Upper lobe of left lung (tissue), 6 donors: Measurements from ENCODE around the gene WLS. TPM values are rescaled to one million over a fixed set of nuclear protein-coding genes. Genes with fewer than 3 reads are reported as not detected.

ENCODE experiments used
- ATAC-seq, 2 donors: fragments of 200-7000 bp; cut with Tn5 transposase; one replicate each; pipeline ENCODE4 v1.9.1; 2022; ENCODE audit warnings: mild to moderate bottlenecking in 2 of 2, moderate library complexity in 2 of 2; ENCODE audit not compliant: low FRiP score in 2 of 2
- DNase-seq, 2 donors: peaks; one replicate each; pipeline ENCODE4 v3.0.0-alpha.2; 2019 to 2020
- H3K27ac ChIP-seq, 4 donors: fragments of 200-600 bp; sonication (generic); one replicate each; pipeline ENCODE4 v1.5.1; 2016 to 2019
- H3K27me3 ChIP-seq, 4 donors: fragments of 200-600 bp; sonication (generic); one replicate each; pipeline ENCODE4 v1.5.1; 2017 to 2019
- H3K36me3 ChIP-seq, 4 donors: fragments of 200-600 bp; sonication (generic); one replicate each; pipeline ENCODE4 v1.5.1; 2016 to 2019
- H3K4me1 ChIP-seq, 4 donors: fragments of 200-600 bp; sonication (generic); one replicate each; pipeline ENCODE4 v1.5.1; 2018 to 2019
- H3K4me3 ChIP-seq, 4 donors: fragments of 200-600 bp; sonication (generic); one replicate each; pipeline ENCODE4 v1.5.1; 2017 to 2019; ENCODE audit warnings: mild to moderate bottlenecking in 2 of 4, moderate library complexity in 1 of 4
- H3K9me3 ChIP-seq, 4 donors: fragments of 200-600 bp; sonication (generic); one replicate each; pipeline ENCODE4 v1.5.1; 2018 to 2019
- EP300 ChIP-seq, 4 donors: sonication (generic); formaldehyde crosslinking; IDR thresholded peaks; one replicate each; pipeline ENCODE4 v1.5.1; 2017; ENCODE audit warnings: antibody characterized with exemption in 4 of 4, control low read depth in 2 of 4
- POLR2A ChIP-seq, 4 donors: fragments of 450-650 bp; IDR thresholded peaks; one replicate each; pipeline ENCODE4 v1.5.1; 2016 to 2017; ENCODE audit warnings: antibody characterized with exemption in 4 of 4, mild to moderate bottlenecking in 2 of 4
- POLR2AphosphoS5 ChIP-seq, 2 donors: sonication (generic); formaldehyde crosslinking; IDR thresholded peaks; one replicate each; pipeline ENCODE4 v1.5.1; 2017; ENCODE audit warnings: antibody characterized with exemption in 2 of 2
- WGBS, 2 donors: methylation state at CpG; one replicate each; pipeline ENCODE4 v1.1.5; 2017 to 2018; 5-methylcytosine and 5-hydroxymethylcytosine counted together
- total RNA-seq, 6 donors: library from RNA; depleted of rRNA in 4 of 6; stranded (reverse); fragments of >200 nt in 4 of 6; gene quantifications; one replicate each; pipeline versions ENCODE4 v1.1.0 to v1.2.1, GENCODE V29; 2016 to 2021
- TF ChIP-seq, protein P1 (sequence below), 6 experiments: fragments of 450-650 bp in 4 of 6; fragments of 200-600 bp in 2 of 6; sonication (generic) in 2 of 6; IDR thresholded peaks; one replicate each; pipeline ENCODE4 v1.5.1; 2016 to 2019; ENCODE audit warnings: antibody characterized with exemption in 6 of 6
- donor health status: DM: no; HTN: no; CAD: no; lungs with moderate emphysema.
- donor health status: DM: no; HTN: yes; CAD: no; lungs with severe emphysema.

Gene WLS
- total RNA-seq, 6 donors from 2014 or later: 33.5 to 113 (median 61.3) TPM

DNA sequence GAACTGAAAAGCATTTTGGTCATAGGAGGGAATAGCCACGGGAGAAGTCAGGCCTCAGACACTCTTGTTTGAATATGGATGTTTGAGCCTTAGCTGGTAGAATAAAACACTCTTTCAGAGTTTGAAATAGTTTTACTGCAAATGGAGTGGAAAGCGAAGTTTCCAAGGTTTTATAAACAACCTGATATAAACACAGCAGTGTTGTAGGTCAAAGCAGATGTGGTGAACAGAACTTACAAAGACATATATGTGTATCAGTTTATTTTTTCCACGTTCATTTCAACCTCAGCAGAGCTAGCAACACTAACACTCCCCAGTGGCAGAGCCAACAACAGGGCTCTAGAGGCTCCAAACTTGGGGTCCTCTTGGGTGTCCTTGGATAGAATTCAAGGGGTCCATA lies 89.9 kb downstream of the WLS start:
- 72 to 75% methylated on average over 3 of the region's 3 CpGs for WGBS, 2 donors
- TF ChIP-seq POLR2AphosphoS5 (IDR thresholded peaks at IDR 0.05): no peak
- TF ChIP-seq EP300 (IDR thresholded peaks at IDR 0.05): no peak
- TF ChIP-seq, protein P1, sequence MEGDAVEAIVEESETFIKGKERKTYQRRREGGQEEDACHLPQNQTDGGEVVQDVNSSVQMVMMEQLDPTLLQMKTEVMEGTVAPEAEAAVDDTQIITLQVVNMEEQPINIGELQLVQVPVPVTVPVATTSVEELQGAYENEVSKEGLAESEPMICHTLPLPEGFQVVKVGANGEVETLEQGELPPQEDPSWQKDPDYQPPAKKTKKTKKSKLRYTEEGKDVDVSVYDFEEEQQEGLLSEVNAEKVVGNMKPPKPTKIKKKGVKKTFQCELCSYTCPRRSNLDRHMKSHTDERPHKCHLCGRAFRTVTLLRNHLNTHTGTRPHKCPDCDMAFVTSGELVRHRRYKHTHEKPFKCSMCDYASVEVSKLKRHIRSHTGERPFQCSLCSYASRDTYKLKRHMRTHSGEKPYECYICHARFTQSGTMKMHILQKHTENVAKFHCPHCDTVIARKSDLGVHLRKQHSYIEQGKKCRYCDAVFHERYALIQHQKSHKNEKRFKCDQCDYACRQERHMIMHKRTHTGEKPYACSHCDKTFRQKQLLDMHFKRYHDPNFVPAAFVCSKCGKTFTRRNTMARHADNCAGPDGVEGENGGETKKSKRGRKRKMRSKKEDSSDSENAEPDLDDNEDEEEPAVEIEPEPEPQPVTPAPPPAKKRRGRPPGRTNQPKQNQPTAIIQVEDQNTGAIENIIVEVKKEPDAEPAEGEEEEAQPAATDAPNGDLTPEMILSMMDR (IDR thresholded peaks at IDR 0.05): no peak
- Histone ChIP-seq H3K36me3 (peaks cover 0 to 23% (median under 1%) of the 10 kb centered on the region in 4 donors), H3K4me1 (peaks cover 10 to 20% (median 19%) of the 10 kb centered on the region in 4 donors), H3K27ac (peak overlapping the region in 1 of 4 donors; percentile 5), H3K27me3 (no peaks in the 10 kb centered on the region), H3K9me3 (no peaks in the 10 kb centered on the region), H3K4me3 (no peak overlapping the region)
- DNase-seq (no peak), ATAC-seq (no peak)

DNA sequence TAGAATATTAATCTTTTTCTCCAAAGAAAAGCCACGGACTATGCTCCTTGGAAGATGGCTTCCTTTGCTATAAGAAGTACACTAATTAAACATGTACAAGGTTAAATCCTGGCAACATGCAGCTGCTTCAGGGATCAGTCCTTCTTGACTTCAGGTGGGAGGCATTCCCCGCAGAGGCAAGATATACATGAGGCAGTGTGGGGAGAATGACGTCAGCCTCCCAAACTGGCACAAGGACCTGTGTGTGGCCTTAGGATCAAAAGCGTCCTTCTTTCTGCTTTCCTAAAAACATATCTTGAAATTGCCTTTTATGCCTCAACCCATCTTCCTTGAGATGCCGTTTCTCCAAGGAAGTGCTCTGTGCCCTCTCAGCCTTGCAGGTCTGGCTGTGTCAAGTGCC lies 90.3 kb downstream of the WLS start:
- DNase-seq: no peak
- TF ChIP-seq, protein P1 (IDR thresholded peaks at IDR 0.05): no peak
- no peak for TF ChIP-seq POLR2A (IDR thresholded peaks at IDR 0.05)
- no peak for TF ChIP-seq POLR2AphosphoS5 (IDR thresholded peaks at IDR 0.05)
- no peak for TF ChIP-seq EP300 (IDR thresholded peaks at IDR 0.05)
- no peaks in the 10 kb centered on the region for H3K27me3 ChIP-seq
- H3K4me3 ChIP-seq: no peak overlapping the region
- H3K4me1 ChIP-seq: peaks cover 10 to 20% (median 19%) of the 10 kb centered on the region in 4 donors
- peak overlapping the region in 1 of 4 donors; percentile 5 for H3K27ac ChIP-seq
- WGBS, 2 donors: 55 to 76% methylated on average over 5 of the region's 5 CpGs
- ATAC-seq: no peak
- H3K36me3 ChIP-seq: peaks cover 0 to 23% (median 2%) of the 10 kb centered on the region in 4 donors
- no peaks in the 10 kb centered on the region for H3K9me3 ChIP-seq

DNA sequence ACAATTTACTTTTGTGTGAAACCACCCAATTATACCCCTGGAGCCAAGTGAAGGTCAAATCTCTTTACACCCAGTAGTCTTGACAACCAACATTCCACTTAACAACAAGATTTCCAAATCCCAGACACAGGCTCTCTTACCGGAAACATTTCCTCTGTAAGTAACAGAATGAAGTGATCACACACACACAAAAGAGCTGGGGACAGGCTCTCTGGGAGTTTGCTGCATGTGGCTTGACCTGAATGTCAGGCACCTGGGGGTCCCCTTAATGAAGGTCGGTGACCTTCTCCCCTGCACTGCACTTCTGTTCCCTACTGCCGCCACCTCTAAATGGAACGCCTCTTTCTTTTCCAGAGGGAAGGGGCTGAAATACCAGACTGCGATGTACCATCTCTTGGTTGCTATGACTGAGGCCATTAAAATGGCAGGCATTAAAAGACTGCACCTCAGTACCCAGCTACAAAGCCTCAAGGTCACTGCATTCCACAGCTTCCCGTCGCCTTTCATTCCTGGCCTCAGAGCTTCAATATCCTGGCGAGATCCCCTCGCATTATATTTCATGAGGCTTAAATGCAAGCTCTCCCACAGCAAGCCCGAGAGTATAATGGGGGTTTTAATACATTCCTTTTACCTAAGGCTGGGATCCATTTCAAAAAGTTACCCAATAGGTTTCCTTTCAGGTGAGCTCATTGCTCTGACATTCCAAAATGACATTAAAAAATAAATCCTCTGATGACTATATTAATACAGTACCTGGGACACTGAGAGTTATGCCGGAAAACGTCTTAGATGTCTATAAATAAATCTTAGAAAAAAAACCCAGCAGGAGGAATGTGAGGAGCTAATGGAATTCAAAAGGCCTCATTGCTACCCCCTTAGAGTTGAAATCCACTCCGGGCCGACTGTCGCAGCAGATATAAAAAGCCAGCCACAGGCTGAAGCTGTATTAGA lies 91.0 kb downstream of the WLS start:
- H3K27ac ChIP-seq: peak overlapping the region in 3 of 4 donors; percentile 5 to 28 (median 14)

DNA sequence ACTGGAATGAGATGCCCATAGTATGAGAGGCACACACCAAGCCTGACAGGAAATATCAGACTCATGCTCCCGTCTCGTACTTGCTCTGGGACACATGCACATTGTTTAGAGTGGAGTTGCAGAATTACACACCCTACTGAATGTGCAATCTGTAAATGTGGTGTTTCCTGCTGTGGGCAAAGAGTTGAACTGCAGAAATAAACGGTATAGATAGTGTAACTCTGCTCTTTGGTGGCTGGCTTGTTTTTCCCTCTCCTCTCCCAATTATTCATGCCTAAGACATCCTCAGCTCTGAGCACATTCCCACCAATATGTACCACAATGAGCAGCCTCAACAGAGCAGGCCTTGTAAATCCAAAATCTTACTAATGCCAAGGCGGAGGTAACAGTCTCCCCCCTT lies 91.8 kb downstream of the WLS start:
- Histone ChIP-seq H3K9me3 (no peaks in the 10 kb centered on the region), H3K4me1 (peaks cover 10 to 19% (median 15%) of the 10 kb centered on the region in 4 donors), H3K36me3 (peaks cover 0 to 23% (median 5%) of the 10 kb centered on the region in 4 donors), H3K27me3 (no peaks in the 10 kb centered on the region), H3K27ac (no peak overlapping the region), H3K4me3 (no peak overlapping the region)
- TF ChIP-seq POLR2AphosphoS5 (IDR thresholded peaks at IDR 0.05) (no peak), POLR2A (IDR thresholded peaks at IDR 0.05) (no peak), EP300 (IDR thresholded peaks at IDR 0.05) (no peak)
- TF ChIP-seq, protein P1 (IDR thresholded peaks at IDR 0.05): no peak
- WGBS, 2 donors: 54 to 57% methylated on average over 4 of the region's 4 CpGs
- ATAC-seq (peak in 1 of 2 donors; percentile 35), DNase-seq (no peak)

More for the DNA sequence above, 91.0 kb downstream of the WLS start:
- H3K9me3 ChIP-seq: no peaks in the 10 kb centered on the region
- WGBS, 2 donors: 66 to 69% methylated on average over 15 of the region's 15 CpGs
- H3K4me3 ChIP-seq: no peak overlapping the region
- peak; percentile 49 to 53 for ATAC-seq
- no peak for DNase-seq
- no peaks in the 10 kb centered on the region for H3K27me3 ChIP-seq
- no peak for TF ChIP-seq EP300 (IDR thresholded peaks at IDR 0.05)
- TF ChIP-seq, protein P1 (IDR thresholded peaks at IDR 0.05): no peak
- no peak for TF ChIP-seq POLR2A (IDR thresholded peaks at IDR 0.05)
- TF ChIP-seq POLR2AphosphoS5 (IDR thresholded peaks at IDR 0.05): no peak
- H3K36me3 ChIP-seq: peaks cover 0 to 23% (median 4%) of the 10 kb centered on the region in 4 donors
- peaks cover 10 to 20% (median 19%) of the 10 kb centered on the region in 4 donors for H3K4me1 ChIP-seq
